H9 (cell line): ENCODE data around the gene TAOK2. TPM values are rescaled to one million over a fixed set of nuclear protein-coding genes. Genes with fewer than 3 reads are reported as not detected.

Experiments
- DNase-seq: peaks from one replicate; pipeline ENCODE4 v3.0.0-alpha.2; 2017
- H2AFZ ChIP-seq: one replicate; pipeline ENCODE4 v1.6.1; 2013; ENCODE audit warnings: mild to moderate bottlenecking, low read length, control low read depth, moderate library complexity
- H2AK5ac ChIP-seq: 2 replicates; pipeline ENCODE4 v1.6.1; 2013; ENCODE audit warnings: low read length, control low read depth, mixed read lengths; ENCODE audit not compliant: insufficient read length
- H2BK120ac ChIP-seq: one replicate; pipeline ENCODE4 v1.6.1; 2013; ENCODE audit warnings: low read depth, mild to moderate bottlenecking, low read length, control low read depth, inconsistent platforms; ENCODE audit not compliant: poor library complexity, severe bottlenecking
- H2BK12ac ChIP-seq: 2 replicates; pipeline ENCODE4 v1.6.1; 2013; ENCODE audit warnings: low read length, control low read depth, mixed read lengths, low read depth; ENCODE audit not compliant: insufficient read length
- H2BK15ac ChIP-seq: 2 replicates; pipeline ENCODE4 v1.6.1; 2013; ENCODE audit warnings: low read depth, low read length, control low read depth
- H2BK20ac ChIP-seq: one replicate; pipeline ENCODE4 v1.6.1; 2013; ENCODE audit warnings: low read depth, mild to moderate bottlenecking, low read length, control low read depth, inconsistent platforms; ENCODE audit not compliant: poor library complexity, severe bottlenecking
- H2BK5ac ChIP-seq: 2 replicates; pipeline ENCODE4 v1.6.1; 2013; ENCODE audit warnings: low read length, control low read depth, mixed read lengths; ENCODE audit not compliant: insufficient read length
- H3K14ac ChIP-seq: 2 replicates; pipeline ENCODE4 v1.6.1; 2013; ENCODE audit warnings: low read length, control low read depth; ENCODE audit not compliant: insufficient read depth
- H3K18ac ChIP-seq: 2 replicates; pipeline ENCODE4 v1.6.1; 2013; ENCODE audit warnings: low read depth, mild to moderate bottlenecking, mixed read lengths, low read length, control low read depth; ENCODE audit not compliant: insufficient read length
- H3K23ac ChIP-seq: 2 replicates; pipeline ENCODE4 v1.6.1; 2013; ENCODE audit warnings: low read length, control low read depth, mixed read lengths, low read depth; ENCODE audit not compliant: insufficient read length
- H3K23me2 ChIP-seq: 2 replicates; pipeline ENCODE4 v1.6.1; 2013; ENCODE audit warnings: low read depth, mild to moderate bottlenecking, mixed read lengths, low read length, control low read depth; ENCODE audit not compliant: insufficient read length, poor library complexity, severe bottlenecking
- H3K27ac ChIP-seq: 2 replicates; pipeline ENCODE4 v1.5.1; 2013; ENCODE audit warnings: low read length, control low read depth, mixed read lengths, low read depth; ENCODE audit not compliant: insufficient read length
- H3K27me3 ChIP-seq: 2 replicates; pipeline ENCODE4 v1.6.1; 2013; ENCODE audit warnings: low read length, control low read depth, inconsistent platforms; ENCODE audit not compliant: insufficient read depth
- H3K4ac ChIP-seq: 2 replicates; pipeline ENCODE4 v1.6.1; 2013; ENCODE audit warnings: low read depth, mild to moderate bottlenecking, control low read depth, inconsistent platforms, low read length, moderate library complexity
- H3K4me1 ChIP-seq: 2 replicates; pipeline ENCODE4 v1.6.1; 2013; ENCODE audit warnings: low read length, control low read depth, inconsistent platforms; ENCODE audit not compliant: insufficient read depth
- H3K4me2 ChIP-seq: 2 replicates; pipeline ENCODE4 v1.6.1; 2013; ENCODE audit warnings: low read length, control low read depth, mixed read lengths; ENCODE audit not compliant: insufficient read length, insufficient read depth
- H3K56ac ChIP-seq: 2 replicates; pipeline ENCODE4 v1.6.1; 2013; ENCODE audit warnings: low read depth, mild to moderate bottlenecking, mixed read lengths, low read length, control low read depth; ENCODE audit not compliant: insufficient read length
- H3K79me1 ChIP-seq: 2 replicates; pipeline ENCODE4 v1.6.1; 2013; ENCODE audit warnings: low read depth, mild to moderate bottlenecking, moderate library complexity, low read length, control low read depth, inconsistent platforms; ENCODE audit not compliant: insufficient read depth, poor library complexity, severe bottlenecking
- H3K79me2 ChIP-seq: 2 replicates; pipeline ENCODE4 v1.6.1; 2013; ENCODE audit warnings: low read length, control low read depth, inconsistent platforms; ENCODE audit not compliant: insufficient read depth
- H3K9ac ChIP-seq: 2 replicates; pipeline ENCODE4 v1.6.1; 2013; ENCODE audit warnings: low read length, control low read depth, mixed read lengths; ENCODE audit not compliant: insufficient read length; ENCODE audit errors: extremely low read depth
- H3K9me3 ChIP-seq: one replicate; pipeline ENCODE4 v1.6.1; 2013; ENCODE audit warnings: low read depth, low read length, inconsistent platforms; ENCODE audit not compliant: control insufficient read depth
- H3T11ph ChIP-seq: one replicate; pipeline ENCODE4 v1.6.1; 2013; ENCODE audit warnings: mild to moderate bottlenecking, low read length, control low read depth, inconsistent platforms
- H4K20me1 ChIP-seq: one replicate; pipeline ENCODE4 v1.6.1; 2013; ENCODE audit not compliant: control insufficient read depth, insufficient read length, insufficient read depth
- H4K5ac ChIP-seq: 2 replicates; pipeline ENCODE4 v1.6.1; 2013; ENCODE audit warnings: low read depth, mild to moderate bottlenecking, mixed read lengths, low read length, control low read depth; ENCODE audit not compliant: insufficient read length
- H4K8ac ChIP-seq: replicated peaks from 2 replicates; pipeline ENCODE4 v1.6.1; 2013; ENCODE audit warnings: low read length, control low read depth, mixed read lengths, low read depth; ENCODE audit not compliant: insufficient read length
- H4K91ac ChIP-seq: 2 replicates; pipeline ENCODE4 v1.6.1; 2013; ENCODE audit warnings: low read depth, mild to moderate bottlenecking, moderate library complexity, mixed read lengths, low read length, control low read depth; ENCODE audit not compliant: insufficient read length
- H3K27ac Mint-ChIP-seq, 3 experiments: 2 replicates in 2 of 3; 3 replicates in 1 of 3; pipeline ENCODE4 v1.8.0; 2020 to 2021; ENCODE audit warnings: mixed read lengths in 3 of 3, mild to moderate bottlenecking in 1 of 3, moderate library complexity in 1 of 3
- H3K27me3 Mint-ChIP-seq: 2 replicates; pipeline ENCODE4 v1.8.0; 2021; ENCODE audit warnings: low read depth, mild to moderate bottlenecking, moderate library complexity, mixed read lengths
- H3K36me3 Mint-ChIP-seq, 3 experiments: 2 replicates in 2 of 3; 3 replicates in 1 of 3; pipeline ENCODE4 v1.8.0; 2020 to 2021; ENCODE audit warnings: low read depth in 3 of 3, mixed read lengths in 3 of 3; ENCODE audit not compliant: insufficient read depth in 1 of 3
- H3K4me1 Mint-ChIP-seq, 2 experiments: 2 replicates each; pipeline ENCODE4 v1.8.0; 2020; ENCODE audit warnings: mixed read lengths in 2 of 2
- H3K4me3 Mint-ChIP-seq, 2 experiments: 2 replicates in 1 of 2; 3 replicates in 1 of 2; pipeline ENCODE4 v1.8.0; 2020 to 2021; ENCODE audit warnings: mild to moderate bottlenecking in 2 of 2, mixed read lengths in 2 of 2, moderate library complexity in 1 of 2
- H3K9me3 Mint-ChIP-seq, 2 experiments: 2 replicates in 1 of 2; 3 replicates in 1 of 2; pipeline ENCODE4 v1.8.0; 2020; ENCODE audit warnings: mild to moderate bottlenecking in 2 of 2, mixed read lengths in 2 of 2, moderate library complexity in 1 of 2
- CTCF ChIP-seq: fragments of 200-600 bp; sonication (generic); conservative IDR thresholded peaks from 3 replicates; pipeline ENCODE4 v1.8.0; 2021; ENCODE audit warnings: antibody characterized with exemption, mild to moderate bottlenecking
- WGBS: extraction: QIAGEN DNeasy Blood & Tissue Kit; methylation state at CpG from one replicate; pipeline ENCODE4 v1.1.7; 2013; ENCODE audit warnings: missing lambda C conversion rate, low lambda C conversion rate, mixed read lengths; ENCODE audit not compliant: insufficient read length; ENCODE audit errors: extremely low coverage; 5-methylcytosine and 5-hydroxymethylcytosine counted together
- total RNA-seq: library from RNA; stranded (reverse); gene quantifications from 2 replicates; pipeline ENCODE4 v1.2.1, GENCODE V29; 2021

TAOK2 gene
- total RNA-seq, 1 experiment from 2014 or later: 43.9 TPM

GRCh38 chr16:30031477-30031918, 57.8 kb downstream of the TAOK2 start:
- no peak for TF ChIP-seq CTCF
- H3K14ac ChIP-seq: no peak overlapping the region
- no peak overlapping the region for H3K56ac ChIP-seq
- H3K18ac ChIP-seq: no peak overlapping the region
- no peak overlapping the region for H2BK15ac ChIP-seq
- no peaks in the 10 kb centered on the region for H4K20me1 ChIP-seq
- H2BK120ac ChIP-seq: no peak overlapping the region
- H3K27ac Mint-ChIP-seq: no peak overlapping the region
- H3K4me1 Mint-ChIP-seq: peaks cover 27 to 42% of the 10 kb centered on the region in 2 experiments
- DNase-seq: peak; percentile 45
- H2BK12ac ChIP-seq: no peak overlapping the region
- no peak overlapping the region for H4K91ac ChIP-seq
- H3K9me3 Mint-ChIP-seq: no peaks in the 10 kb centered on the region; a peak in 1 of 5 replicates
- H3K4ac ChIP-seq: no peak overlapping the region
- H3K36me3 Mint-ChIP-seq: peaks cover 5 to 15% (median 10%) of the 10 kb centered on the region in 3 experiments; a peak in 5 of 7 replicates
- H3T11ph ChIP-seq: no peak overlapping the region
- H3K23ac ChIP-seq: no peak overlapping the region
- no peak overlapping the region for H2AK5ac ChIP-seq
- no peak overlapping the region for H3K27ac ChIP-seq
- WGBS: no CpG with 5 or more reads among the region's 11 CpGs
- H3K9ac ChIP-seq: no peak overlapping the region
- H4K5ac ChIP-seq: no peak overlapping the region
- no peak overlapping the region for H2AFZ ChIP-seq
- H3K4me1 ChIP-seq: peaks cover 3% of the 10 kb centered on the region; the same call in 1 of the 2 replicates
- peaks cover 42% of the 10 kb centered on the region for H3K27me3 Mint-ChIP-seq
- no peak overlapping the region for H4K8ac ChIP-seq
- H3K79me1 ChIP-seq: no peaks in the 10 kb centered on the region
- peak overlapping the region; percentile 73 to 90 for H3K4me3 Mint-ChIP-seq
- H2BK5ac ChIP-seq: no peak overlapping the region
- H3K79me2 ChIP-seq: no peaks in the 10 kb centered on the region; the same call in 1 of the 2 replicates
- H3K23me2 ChIP-seq: peaks cover 20% of the 10 kb centered on the region
- no peaks in the 10 kb centered on the region for H3K9me3 ChIP-seq
- H2BK20ac ChIP-seq: no peak overlapping the region
- H3K27me3 ChIP-seq: no peaks in the 10 kb centered on the region; the same call in 1 of the 2 replicates
- H3K4me2 ChIP-seq: peak overlapping the region; percentile 76
